Measurements from ENCODE around the gene IRX2. TPM values are rescaled to one million over a fixed set of nuclear protein-coding genes. Genes with fewer than 3 reads are reported as not detected.

The IRX2 gene
- total and polyA plus RNA-seq, 2 of the 8 experiments (the other 6 are each of a cell fraction or from before 2014, with no cell fraction given): 23.4 to 40.4 TPM

- H4K8ac ChIP-seq (ENCODE audit: extremely low read depth, insufficient read depth, low read length): no peak overlapping the region
- H3K14ac ChIP-seq (ENCODE audit: insufficient read length): no peak overlapping the region
- POLR2A ChIA-PET (ENCODE audit: partially characterized antibody): no interaction called here
- no peak overlapping the region for H3K27ac ChIP-seq (ENCODE audit: low read depth, low read length)
- no peaks in the 10 kb centered on the region for H4K20me1 ChIP-seq (replicated peaks in 1 of 2; ENCODE audit: control insufficient read depth in 1 of 2, insufficient read depth in 2 of 2, low read length in 2 of 2)
- DNase-seq (ENCODE audit: low read depth in 1 of 2, low spot score in 2 of 2) (no peak), FAIRE-seq (no peak)
- H3K79me1 ChIP-seq (ENCODE audit: low read depth, low read length): no peaks in the 10 kb centered on the region
- 84% methylated on average over 5 of the region's 5 CpGs; no CpG with 5 or more reads in 1 of the 2 experiments for WGBS, 2 experiments (ENCODE audit: extremely low coverage in 1 of 2, insufficient coverage in 1 of 2, insufficient read length in 1 of 2, insufficient replicate concordance in 2 of 2, low coverage in 1 of 2, low lambda C conversion rate in 2 of 2, missing lambda C conversion rate in 1 of 2)
- no peak overlapping the region for H2BK15ac ChIP-seq (ENCODE audit: low read length)
- H3K36me3 ChIP-seq (ENCODE audit: control insufficient read depth in 2 of 4, insufficient read depth in 4 of 4, low read length in 3 of 4): no peaks in the 10 kb centered on the region
- H2BK5ac ChIP-seq (ENCODE audit: low read depth, low read length): no peak overlapping the region
- no peak overlapping the region for H2AK5ac ChIP-seq (ENCODE audit: low read depth, low read length)
- H3K27me3 ChIP-seq (replicated peaks in 1 of 4; ENCODE audit: control insufficient read depth in 3 of 4, extremely low read depth in 1 of 4, insufficient read depth in 3 of 4, low read length in 3 of 4): peaks cover 0 to 3% (median 0%) of the 10 kb centered on the region in 4 experiments; a peak in 1 of 7 replicates
- H3K23me2 ChIP-seq (ENCODE audit: low read depth, low read length): no peaks in the 10 kb centered on the region
- no peaks in the 10 kb centered on the region for H3K9me3 ChIP-seq (ENCODE audit: insufficient read depth in 2 of 2, low read depth in 1 of 2, low read length in 1 of 2)
- no peak overlapping the region for H3K4ac ChIP-seq (replicated peaks; ENCODE audit: insufficient read length, low read depth, low read length)
- H2BK120ac ChIP-seq (replicated peaks; ENCODE audit: low read depth, low read length): no peak overlapping the region
- no peak overlapping the region for H4K91ac ChIP-seq (replicated peaks; ENCODE audit: insufficient read length, low read length)
- no peaks in the 10 kb centered on the region; a peak in 1 of 7 replicates for H3K4me1 ChIP-seq (replicated peaks in 1 of 4; ENCODE audit: control insufficient read depth in 3 of 4, insufficient read depth in 4 of 4, low read length in 3 of 4)
- no peak overlapping the region for H2BK20ac ChIP-seq (ENCODE audit: low read length)
- H3K23ac ChIP-seq (ENCODE audit: insufficient read length): no peak overlapping the region
- no peak overlapping the region for H4K5ac ChIP-seq (ENCODE audit: insufficient read length, low read depth, low read length)
- H2AFZ ChIP-seq (ENCODE audit: low read length): no peak overlapping the region
- no peak overlapping the region for H3K4me3 ChIP-seq (ENCODE audit: extremely low read depth in 1 of 4, insufficient read depth in 2 of 4, low read depth in 3 of 4, low read length in 4 of 4)
- no peak overlapping the region for H3K9ac ChIP-seq (replicated peaks in 1 of 4; ENCODE audit: extremely low read depth in 1 of 4, low read depth in 3 of 4, low read length in 3 of 4)
- no peak overlapping the region for H3K56ac ChIP-seq (replicated peaks; ENCODE audit: insufficient read length, low read depth, low read length)
- CTCF ChIA-PET (ENCODE audit: partially characterized antibody): no interaction called here
- H3K4me2 ChIP-seq (ENCODE audit: insufficient read depth in 1 of 2, low read depth in 2 of 2, low read length in 2 of 2): no peak overlapping the region
- H3K18ac ChIP-seq (ENCODE audit: extremely low read depth, low read length): no peak overlapping the region
- H3K79me2 ChIP-seq (ENCODE audit: control insufficient read depth in 1 of 2, insufficient read depth in 2 of 2, low read length in 2 of 2): no peaks in the 10 kb centered on the region
- H2BK12ac ChIP-seq (ENCODE audit: low read depth, low read length): no peak overlapping the region
- TF ChIP-seq RAD21 (IDR thresholded peaks at IDR 0.05 in 1 of 2, conservative IDR thresholded peaks at IDR 0.05 in 1 of 2; ENCODE audit: low read depth in 2 of 2, low read length in 2 of 2): no peak
- no peak for TF ChIP-seq JUN (IDR thresholded peaks at IDR 0.05; ENCODE audit: low read depth, low read length)
- TF ChIP-seq CBX5 (IDR thresholded peaks at IDR 0.05; ENCODE audit: low read depth, low read length): no peak
- no peak for TF ChIP-seq ASH2L (IDR thresholded peaks at IDR 0.05; ENCODE audit: low read length)
- TF ChIP-seq E2F6 (IDR thresholded peaks at IDR 0.05): no peak
- no peak for TF ChIP-seq KDM5A (IDR thresholded peaks at IDR 0.05; ENCODE audit: low read length)
- TF ChIP-seq ATF3 (IDR thresholded peaks at IDR 0.05; ENCODE audit: insufficient read depth, low read depth, low read length): no peak
- no peak for TF ChIP-seq PHF8 (conservative IDR thresholded peaks at IDR 0.05; ENCODE audit: low read depth, low read length)
- TF ChIP-seq MAFK (IDR thresholded peaks at IDR 0.05; ENCODE audit: low read depth, low read length): no peak
- TF ChIP-seq GABPA (IDR thresholded peaks at IDR 0.05; ENCODE audit: borderline replicate concordance, insufficient read depth, low read length): no peak
- TF ChIP-seq POU5F1 (IDR thresholded peaks at IDR 0.05; ENCODE audit: low read depth, low read length): no peak
- TF ChIP-seq TEAD4 (IDR thresholded peaks at IDR 0.05; ENCODE audit: low read depth, low read length): no peak
- TF ChIP-seq SIRT6 (IDR thresholded peaks at IDR 0.05; ENCODE audit: low read length): no peak
- no peak for TF ChIP-seq KDM4A (IDR thresholded peaks at IDR 0.05; ENCODE audit: low read depth, low read length, severe bottlenecking)
Measured at GRCh38 chr5:2724831-2725230, 26.6 kb downstream of the IRX2 start.
